Gastrocnemius medialis (tissue), 4 donors: ENCODE measurements around the gene AMBP.
"Not testable (repeated sequence)": the region's sequence is repeated elsewhere in the genome, so short reads cannot be mapped to it uniquely, and the experiment has no call there.

Experiments
- CTCF ChIP-seq, 5 experiments: fragments of 450-650 bp in 3 of 5; fragments of 200-600 bp in 2 of 5; sonication (generic) in 2 of 5; IDR thresholded peaks in 4 of 5; conservative IDR thresholded peaks in 1 of 5; 1 replicate in 4 of 5; 2 replicates in 1 of 5; pipeline ENCODE4 v1.5.1; 2016 to 2019; ENCODE audit warnings: antibody characterized with exemption in 5 of 5, mild to moderate bottlenecking in 3 of 5, moderate library complexity in 3 of 5
- POLR2A ChIP-seq, 2 donors: fragments of 450-650 bp; IDR thresholded peaks; one replicate each; pipeline ENCODE4 v1.6.1; 2017; ENCODE audit warnings: antibody characterized with exemption in 2 of 2, mild to moderate bottlenecking in 2 of 2, moderate library complexity in 2 of 2

GRCh38 chr9:114043660-114044059 is 34.4 kb downstream of the AMBP start:
- TF ChIP-seq CTCF (IDR thresholded peaks at IDR 0.05 in 4 of 5, conservative IDR thresholded peaks at IDR 0.05 in 1 of 5); POLR2A (IDR thresholded peaks at IDR 0.05): not testable (repeated sequence)
